Cardiac fibroblast (primary cell): Measurements from ENCODE around the gene GCK.

Source experiments
- DNase-seq, 2 donors: peaks; one replicate each; pipeline versions ENCODE4 v3.0.0 to v3.0.0-alpha.2; 2010; ENCODE audit warnings: low read depth in 2 of 2
- H3K4me3 ChIP-seq, 2 donors: replicated peaks in 1 of 2; 1 replicate in 1 of 2; 2 replicates in 1 of 2; pipeline ENCODE4 v1.5.1; 2011; ENCODE audit warnings: low read depth in 2 of 2, low read length in 2 of 2, mild to moderate bottlenecking in 2 of 2, moderate library complexity in 1 of 2
- CTCF ChIP-seq: IDR thresholded peaks from one replicate; pipeline ENCODE4 v1.5.1; 2011; ENCODE audit warnings: low read depth, mild to moderate bottlenecking, low read length, inconsistent platforms

Gene GCK

GRCh38 chr7:44096326-44096881, 92.8 kb downstream of the GCK start:
- H3K4me3 ChIP-seq: no peak overlapping the region
- TF ChIP-seq CTCF: no peak
- DNase-seq: no peak

- no peak overlapping the region for H3K4me3 ChIP-seq
- no peak for TF ChIP-seq CTCF
- DNase-seq: no peak
Measured at GRCh38 chr7:44095781-44096180, 93.5 kb downstream of the GCK start.

- no peak overlapping the region for H3K4me3 ChIP-seq
- TF ChIP-seq CTCF: no peak
- DNase-seq: peak in 1 of 2 donors; percentile 48
Measured at GRCh38 chr7:44094883-44095592, 94.2 kb downstream of the GCK start.

GRCh38 chr7:44094365-44094764, 94.9 kb downstream of the GCK start:
- TF ChIP-seq CTCF: no peak
- no peak overlapping the region for H3K4me3 ChIP-seq
- DNase-seq: no peak
